ENCODE data around the gene IFT80.
"Not testable (repeated sequence)": the region's sequence is repeated elsewhere in the genome, so short reads cannot be mapped to it uniquely, and the experiment has no call there.

The IFT80 gene

DNA sequence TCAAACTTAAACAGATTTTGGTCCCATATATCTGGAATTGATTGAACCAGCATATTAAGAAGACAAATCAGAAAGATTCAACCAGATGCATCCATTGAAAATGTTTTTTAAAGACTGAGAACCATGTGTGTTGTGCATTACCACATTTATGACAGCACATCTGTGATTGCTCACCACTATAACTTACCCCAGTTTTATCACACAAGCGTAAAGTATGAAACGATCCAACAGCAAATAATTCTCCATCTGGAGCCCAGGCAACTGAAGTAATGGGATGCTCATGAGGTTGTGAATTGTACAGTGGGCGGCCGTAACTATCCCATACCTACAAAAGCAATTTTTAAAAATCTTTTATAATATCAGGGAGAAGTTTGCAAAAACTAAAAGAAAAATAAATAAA lies 43.2 kb downstream of the IFT80 start:
- no peak for DNase-seq

DNA sequence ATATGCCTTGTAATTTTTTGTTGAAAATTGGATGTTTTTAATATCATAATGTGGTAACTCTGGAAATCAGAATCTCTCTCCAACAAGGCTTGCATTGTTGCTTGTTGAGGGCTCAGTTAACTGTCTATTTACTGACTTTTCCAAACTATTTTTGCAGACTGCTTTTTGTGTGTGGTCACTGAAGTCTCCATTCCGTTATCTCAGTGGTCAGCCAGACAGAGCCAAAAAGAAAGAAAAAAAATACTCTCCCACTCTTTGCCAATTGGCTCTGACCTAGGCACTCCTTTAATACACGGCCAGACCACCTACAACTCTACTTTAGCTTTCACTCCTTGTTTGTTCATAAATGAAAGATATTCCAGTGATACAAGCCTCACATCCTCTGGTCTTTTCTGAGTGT lies 52.5 kb downstream of the IFT80 start:
- no peak for DNase-seq

DNA sequence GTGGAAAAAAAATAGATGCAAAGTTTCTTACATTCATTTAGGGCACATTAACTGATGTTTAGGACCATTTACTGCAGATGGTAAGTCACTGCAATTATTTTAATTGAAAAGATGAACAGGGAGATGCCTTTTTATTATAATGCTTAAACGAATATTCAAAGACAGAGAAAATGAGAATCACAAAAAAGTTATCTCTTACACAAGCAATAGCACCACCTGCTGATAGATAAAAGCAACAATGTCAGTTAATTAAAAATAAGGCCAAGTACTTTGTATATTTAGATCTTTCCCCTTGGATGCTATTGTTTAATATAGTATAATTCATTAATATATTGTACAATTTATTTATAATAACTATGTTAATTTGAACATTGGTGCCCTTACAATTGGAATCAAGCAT lies 55.9 kb downstream of the IFT80 start:
- DNase-seq, result no peak

DNA sequence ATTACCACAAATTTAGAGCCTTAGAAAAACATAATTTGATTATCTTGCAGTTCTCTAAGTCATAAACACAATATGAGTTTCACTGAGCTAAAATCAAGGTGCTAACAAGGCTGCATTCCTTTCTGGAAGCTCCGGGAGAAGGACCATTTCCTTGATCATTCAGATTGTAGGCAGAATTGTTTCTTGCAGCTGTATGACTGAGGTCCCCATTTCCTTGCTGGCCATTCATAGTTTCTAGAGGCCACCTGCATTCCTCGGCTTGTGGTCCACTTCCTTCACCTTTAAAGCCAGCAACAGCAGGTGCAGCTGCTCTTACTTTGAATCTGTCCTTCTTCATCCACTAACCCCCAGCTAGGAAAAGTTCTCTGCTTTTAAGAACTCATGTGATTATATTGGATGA lies 58.7 kb downstream of the IFT80 start:
- no peak for DNase-seq

DNA sequence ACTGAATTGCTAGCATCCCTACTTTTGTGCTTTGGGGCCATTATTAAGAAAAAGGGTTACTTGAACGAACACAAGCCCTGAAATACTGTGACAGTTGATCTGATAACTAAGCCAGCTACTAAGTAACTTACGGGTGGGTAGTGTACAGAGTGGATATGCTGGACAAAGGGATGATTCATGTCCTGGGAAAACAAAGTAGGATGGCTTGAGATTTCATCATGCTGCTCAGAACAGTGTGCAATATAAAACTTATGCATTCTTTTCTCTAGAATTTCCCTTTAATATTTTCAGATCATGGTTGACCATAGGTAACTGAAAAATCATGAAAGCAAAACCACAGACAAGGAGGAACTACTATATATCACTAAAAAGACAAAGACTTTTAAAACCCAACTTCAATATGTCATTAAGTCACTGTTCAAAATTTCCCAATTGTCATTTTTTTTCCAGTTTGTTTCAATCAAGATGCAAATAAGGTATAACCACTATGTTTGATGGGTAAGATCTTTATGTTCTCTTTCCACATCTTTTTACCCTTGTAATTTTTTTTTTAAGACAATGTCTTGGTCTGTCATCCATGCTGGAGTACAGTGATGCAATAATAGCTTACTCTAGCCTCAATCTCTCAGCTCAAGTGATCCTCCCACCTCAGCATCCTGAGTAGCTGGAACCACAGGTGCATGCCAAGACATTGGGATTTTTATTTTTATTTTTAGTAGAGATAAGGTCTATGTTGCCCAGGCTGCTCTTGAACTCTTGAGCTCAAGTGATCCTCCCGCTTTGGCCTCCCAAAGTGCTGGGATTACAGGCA lies 67.7 kb downstream of the IFT80 start:
- no peak for DNase-seq

DNA sequence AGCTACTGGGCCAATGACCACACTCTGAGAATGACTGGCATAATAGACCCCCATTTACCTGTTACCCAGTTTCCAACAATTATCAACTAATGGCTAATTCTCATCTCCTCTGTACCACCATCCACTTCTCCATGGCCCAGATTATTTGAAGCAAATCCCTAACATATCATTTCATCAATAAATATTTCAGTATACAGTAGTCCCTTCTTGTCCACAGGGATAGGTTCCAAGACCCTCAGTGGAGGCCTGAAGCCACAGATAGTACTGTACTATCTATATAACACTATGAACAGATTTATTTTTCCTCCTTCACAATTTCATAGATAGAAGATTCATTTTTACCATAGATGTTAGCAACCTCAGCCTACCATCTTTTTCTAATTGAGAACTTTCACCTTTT lies 68.3 kb downstream of the IFT80 start:
- DNase-seq, result no peak

GRCh38 chr3:160330109-160330508 lies 68.9 kb downstream of the IFT80 start:
- DNase-seq, result no peak

GRCh38 chr3:160326286-160326685 lies 72.7 kb downstream of the IFT80 start:
- not testable (repeated sequence) for DNase-seq

GRCh38 chr3:160321821-160322220 lies 77.2 kb downstream of the IFT80 start:
- DNase-seq, result not testable (repeated sequence)

DNA sequence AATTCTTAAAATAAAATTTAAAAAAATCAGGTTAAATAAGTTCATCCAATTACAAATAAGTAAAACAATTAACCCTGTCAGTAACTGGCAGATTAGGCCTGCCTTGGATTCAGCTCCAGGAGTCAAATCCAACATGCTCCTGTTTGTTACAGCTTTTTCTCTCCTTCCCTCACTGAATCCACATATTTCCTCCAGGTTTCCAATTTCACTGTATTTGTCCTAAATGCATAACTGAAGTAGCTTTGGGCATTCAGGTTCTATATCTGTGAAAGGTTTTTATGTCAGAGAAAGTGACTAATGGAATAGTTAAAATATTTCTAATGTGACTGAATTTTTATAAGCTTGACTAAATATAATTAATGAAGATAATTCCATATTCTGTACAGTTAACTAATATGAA lies 79.7 kb downstream of the IFT80 start:
- DNase-seq, result no peak

DNA sequence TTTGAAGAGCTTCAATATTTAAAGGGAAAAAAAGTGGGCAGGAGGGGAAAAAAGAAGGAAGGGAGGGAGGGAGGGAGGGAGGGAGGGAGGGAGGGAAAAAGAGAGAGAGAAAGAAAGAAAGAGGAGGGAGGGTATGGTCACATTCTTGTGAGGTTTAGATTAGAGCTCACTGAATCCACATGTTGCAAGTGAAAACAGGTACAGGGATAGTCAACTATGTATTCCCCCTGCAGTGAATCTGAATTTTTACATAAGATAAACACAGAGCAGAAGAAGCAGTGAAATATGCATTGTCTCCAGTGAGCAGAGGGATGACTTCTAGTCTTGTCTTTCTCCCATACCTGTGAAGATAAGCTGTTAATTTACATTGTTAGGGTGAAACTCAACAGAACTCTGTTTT lies 84.0 kb downstream of the IFT80 start:
- no peak for DNase-seq

- DNase-seq, result no peak
These were observed 86.9 kb downstream of the IFT80 start for GRCh38 chr3:160312014-160312624.

DNA sequence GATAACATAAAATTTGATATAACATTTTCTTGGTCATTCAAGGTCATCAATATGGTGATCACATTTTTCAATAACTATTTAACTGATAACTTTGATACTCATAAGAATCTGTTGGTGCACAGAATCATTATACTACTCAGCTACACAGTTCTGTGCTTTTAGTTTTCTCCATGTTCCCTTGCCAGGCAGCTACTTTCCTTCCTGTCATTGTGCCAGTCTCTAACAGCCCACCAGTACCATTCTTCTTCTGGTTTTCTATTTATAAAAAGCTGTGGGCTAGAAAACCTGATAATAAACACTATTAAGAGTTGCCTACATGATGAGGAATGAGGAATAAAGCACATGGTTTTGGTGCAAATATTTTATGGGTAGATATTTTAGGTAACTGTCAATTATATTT lies 96.2 kb downstream of the IFT80 start:
- DNase-seq, result no peak

- DNase-seq, result no peak
These were observed 102.4 kb downstream of the IFT80 start for GRCh38 chr3:160296591-160296990.

- DNase-seq, result no peak
These were observed 107.1 kb downstream of the IFT80 start for GRCh38 chr3:160291909-160292299.

GRCh38 chr3:160291290-160291908 lies 107.6 kb downstream of the IFT80 start:
- DNase-seq, result no peak

- no peak for DNase-seq
These were observed 111.4 kb downstream of the IFT80 start for GRCh38 chr3:160287666-160288065.

DNA sequence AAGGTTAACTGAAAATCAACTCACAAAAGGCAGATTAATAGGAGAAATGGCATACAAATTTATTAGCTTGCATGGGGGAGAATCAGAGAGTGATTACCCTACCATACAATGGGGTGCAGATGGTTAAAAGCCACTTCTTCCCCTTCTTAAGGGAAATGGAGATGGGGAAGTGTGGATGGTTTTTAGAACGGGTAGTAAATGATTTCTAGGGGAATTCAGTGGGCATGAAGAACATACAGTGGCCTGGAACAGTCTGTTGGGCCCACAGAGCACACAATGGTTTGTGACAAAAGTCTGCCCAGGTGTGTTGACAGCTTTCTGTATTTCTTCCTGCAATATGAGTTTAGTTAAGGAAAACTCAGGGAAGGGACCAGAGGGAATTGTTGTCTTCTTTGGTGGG lies 112.8 kb downstream of the IFT80 start:
- no peak for DNase-seq

DNA sequence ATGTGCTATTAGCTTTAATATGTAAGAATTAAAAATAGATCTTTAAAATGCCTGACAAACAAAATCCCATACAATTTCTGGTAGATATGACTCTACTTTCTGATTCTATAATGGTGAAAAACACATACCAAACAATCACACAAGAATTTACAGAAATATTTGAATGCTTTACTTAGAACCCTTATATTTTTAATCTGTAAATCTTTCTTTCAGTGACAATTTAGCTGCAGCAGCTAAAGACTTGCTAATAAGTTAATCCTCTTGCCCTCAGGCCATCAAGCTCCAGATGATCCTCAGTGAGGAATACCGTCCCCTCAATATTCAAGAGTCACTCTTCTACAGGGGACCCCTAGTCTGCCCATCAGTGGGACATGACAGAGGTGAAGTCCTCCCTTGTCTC lies 118.2 kb downstream of the IFT80 start:
- DNase-seq, result no peak

GRCh38 chr3:160279657-160280056 lies 119.4 kb downstream of the IFT80 start:
- DNase-seq, result no peak

DNA sequence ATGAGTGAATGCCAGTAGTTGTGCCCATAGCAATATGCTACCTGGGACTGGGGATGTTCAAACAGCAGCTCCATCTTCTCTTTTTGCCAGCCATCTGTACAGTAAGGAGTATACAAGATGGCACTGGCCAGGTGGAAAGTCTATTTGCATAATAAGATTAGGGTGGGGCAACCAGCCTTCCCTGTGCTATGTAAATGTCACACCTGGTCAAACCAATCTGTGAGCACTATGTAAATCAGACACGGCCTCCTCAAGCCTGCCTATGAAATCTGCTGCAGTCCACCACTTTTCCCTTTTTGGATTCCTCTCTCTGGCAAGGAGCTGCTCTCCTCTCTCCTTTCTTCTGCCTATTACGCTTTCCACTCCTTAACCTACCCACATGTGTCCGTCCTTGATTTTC lies 120.8 kb downstream of the IFT80 start:
- no peak for DNase-seq

- no peak for DNase-seq
These were observed 133.9 kb downstream of the IFT80 start for GRCh38 chr3:160265088-160265487.

DNA sequence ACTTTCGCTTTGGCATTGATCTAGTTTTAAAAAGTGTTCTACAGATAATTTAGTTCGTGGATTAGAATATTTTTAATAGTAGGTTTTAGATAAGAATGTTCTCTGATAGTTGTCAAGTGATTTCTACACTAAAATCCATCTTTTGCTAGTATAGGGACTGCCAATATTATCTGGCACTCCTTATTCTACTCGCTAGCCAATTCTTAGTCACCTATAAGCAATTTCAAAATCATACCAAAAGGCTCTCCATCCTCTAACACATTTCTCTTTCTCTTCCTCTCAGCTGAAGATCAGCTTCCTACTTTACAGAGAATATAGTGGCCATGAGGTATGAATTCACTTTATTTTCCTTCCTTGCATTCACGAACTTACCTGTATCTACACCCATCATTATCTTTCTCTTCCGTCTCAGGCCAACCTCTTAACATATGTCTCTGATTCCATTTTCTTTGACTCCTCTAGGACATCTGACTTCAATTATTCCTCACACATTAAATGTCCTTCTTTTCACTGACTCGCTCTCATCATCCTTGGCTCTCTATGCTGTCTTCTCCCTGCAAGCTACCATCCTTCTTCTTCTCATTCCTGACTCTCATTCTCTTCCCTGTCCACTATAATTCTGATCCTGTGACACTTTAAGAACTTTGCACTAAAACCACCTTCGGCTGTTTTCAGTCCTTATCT lies 138.3 kb downstream of the IFT80 start:
- DNase-seq, result no peak

GRCh38 chr3:160259589-160259988 lies 139.4 kb downstream of the IFT80 start:
- DNase-seq, result no peak
